HG03442 (cell line): ENCODE results near the gene SHANK1.

Experiments used
- ATAC-seq: cut with Tn5 transposase; IDR thresholded peaks from one replicate; pipeline ENCODE4 v1.9.1; 2021; ENCODE audit warnings: mild to moderate bottlenecking, moderate library complexity; ENCODE audit not compliant: unreplicated experiment

Gene SHANK1

GRCh38 chr19:50713556-50714236, 5.9 kb downstream of the SHANK1 start:
- ATAC-seq: no peak

DNA sequence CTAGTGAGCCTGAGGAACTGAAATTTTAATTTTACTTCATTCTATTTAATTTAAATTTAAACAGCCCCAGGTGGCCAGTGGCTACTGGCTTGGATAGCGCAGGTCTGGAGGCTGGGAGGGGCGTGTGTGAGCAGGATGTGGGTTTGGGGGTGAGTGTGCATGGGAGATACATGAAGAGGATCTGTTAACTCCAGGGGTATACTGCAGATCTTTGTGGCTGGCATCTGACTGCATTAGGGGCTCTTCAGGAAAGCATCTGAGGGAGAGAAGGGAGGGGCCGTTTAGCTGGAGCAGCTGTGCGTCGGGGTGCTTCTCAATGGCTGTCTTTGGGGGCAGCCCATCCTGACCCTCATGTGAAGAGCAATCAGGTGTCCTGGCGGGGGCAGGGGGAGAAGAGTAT, 6.8 kb downstream of the SHANK1 start:
- no peak for ATAC-seq

- no peak for ATAC-seq
Observed at GRCh38 chr19:50711805-50712204, 7.8 kb downstream of the SHANK1 start.

DNA sequence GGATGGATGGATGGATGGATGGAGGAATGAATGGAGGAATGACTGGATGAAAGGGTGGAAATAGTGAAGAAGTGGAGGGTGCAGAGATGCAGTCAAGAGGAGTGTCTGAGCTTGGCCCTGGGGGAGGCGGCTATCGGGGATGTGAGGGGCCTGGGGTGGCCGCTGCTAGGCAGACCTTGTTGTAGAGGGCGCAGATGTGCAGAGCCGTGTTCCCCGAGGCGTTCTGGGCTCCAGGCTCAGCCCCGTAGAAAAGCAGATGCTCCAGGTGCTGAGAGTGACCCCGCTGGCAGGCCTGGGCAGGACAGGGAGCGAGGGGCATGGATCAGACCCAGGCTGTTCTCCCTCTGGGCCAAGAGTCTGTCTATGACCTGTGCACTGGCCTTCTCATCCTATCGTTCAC, 8.4 kb downstream of the SHANK1 start:
- ATAC-seq: no peak

GRCh38 chr19:50710612-50711011, 9.0 kb downstream of the SHANK1 start:
- no peak for ATAC-seq

DNA sequence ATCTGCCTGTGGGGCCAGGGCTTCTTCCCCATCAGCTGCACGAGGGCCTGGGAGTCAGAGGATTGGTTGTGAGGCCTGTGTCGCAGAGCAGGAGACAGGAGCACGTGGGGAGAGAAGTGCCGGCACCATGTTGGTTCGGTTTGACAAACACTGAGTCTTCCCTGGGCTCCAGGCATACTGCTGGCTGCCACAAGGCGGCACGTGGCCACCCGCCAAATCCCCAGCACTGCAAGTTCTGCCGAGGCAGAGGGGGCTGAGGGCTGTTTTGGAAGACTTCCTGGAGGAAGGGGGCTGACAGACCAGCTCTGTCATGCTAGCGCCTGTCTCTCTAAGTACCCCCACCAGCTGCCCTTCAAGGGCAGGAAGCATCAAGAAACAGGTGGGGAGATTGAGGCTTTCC, 9.5 kb downstream of the SHANK1 start:
- ATAC-seq: no peak

DNA sequence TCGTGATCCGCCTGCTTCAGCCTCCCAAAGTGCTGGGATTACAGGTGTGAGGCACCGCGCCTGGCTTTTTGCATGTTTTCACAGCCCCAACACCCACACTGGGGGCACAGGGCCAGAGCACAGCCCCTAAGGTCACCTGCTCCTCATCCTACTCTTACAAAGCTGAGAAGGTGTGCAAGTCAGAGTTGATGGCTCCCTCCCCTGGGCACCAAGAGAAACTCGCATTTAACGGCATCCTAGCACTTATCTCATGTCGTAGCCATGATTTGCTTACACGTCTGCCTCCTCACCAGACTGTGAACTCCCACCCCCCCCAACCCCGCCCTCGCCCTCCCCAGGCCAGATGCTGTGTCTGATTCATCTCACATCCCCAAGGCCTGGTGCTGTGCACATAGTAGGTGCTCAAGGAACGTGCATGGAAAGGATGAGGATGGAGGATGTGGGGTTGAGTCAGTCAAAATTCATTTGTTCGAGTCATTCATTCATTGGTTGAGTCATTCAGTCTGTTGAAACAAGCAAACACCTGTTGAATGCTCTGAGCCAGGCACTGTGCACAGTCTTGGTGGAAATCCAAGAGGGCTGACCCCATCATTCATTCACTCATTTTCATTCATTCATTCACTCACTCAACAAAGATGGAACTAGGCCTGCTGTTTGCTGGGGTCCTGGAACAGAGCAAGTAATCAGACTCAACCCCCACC, 11.3 kb downstream of the SHANK1 start:
- no peak for ATAC-seq

GRCh38 chr19:50706387-50706786, 13.2 kb downstream of the SHANK1 start:
- no peak for ATAC-seq

DNA sequence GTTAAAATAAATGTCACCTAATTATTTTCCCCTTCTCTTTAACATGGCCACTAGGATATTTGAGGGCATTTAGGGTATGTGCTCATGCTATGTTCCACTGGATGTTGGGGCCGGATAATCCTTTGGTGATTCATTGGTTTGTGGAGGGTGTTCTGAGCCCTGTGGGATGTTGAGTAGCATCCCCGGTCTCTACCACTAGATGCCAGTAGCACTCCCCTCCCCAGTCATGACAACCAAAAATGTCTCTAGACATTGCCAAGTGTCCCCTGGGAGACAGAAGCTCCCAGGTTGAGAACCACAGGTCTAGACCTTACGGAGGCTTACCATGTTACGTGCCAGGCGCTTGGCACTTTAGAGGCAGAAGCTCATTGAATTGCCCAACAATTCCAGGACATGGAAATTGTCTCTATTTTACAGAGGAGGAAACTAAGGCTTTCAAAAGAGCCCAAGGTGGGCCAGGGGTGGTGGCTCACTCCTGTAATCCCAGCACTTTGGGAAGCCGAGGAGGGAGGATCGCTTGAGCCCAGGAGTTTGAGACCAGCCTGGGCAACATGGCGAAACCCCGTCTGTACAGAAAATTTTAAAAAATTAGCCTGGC, 14.1 kb downstream of the SHANK1 start:
- no peak for ATAC-seq

DNA sequence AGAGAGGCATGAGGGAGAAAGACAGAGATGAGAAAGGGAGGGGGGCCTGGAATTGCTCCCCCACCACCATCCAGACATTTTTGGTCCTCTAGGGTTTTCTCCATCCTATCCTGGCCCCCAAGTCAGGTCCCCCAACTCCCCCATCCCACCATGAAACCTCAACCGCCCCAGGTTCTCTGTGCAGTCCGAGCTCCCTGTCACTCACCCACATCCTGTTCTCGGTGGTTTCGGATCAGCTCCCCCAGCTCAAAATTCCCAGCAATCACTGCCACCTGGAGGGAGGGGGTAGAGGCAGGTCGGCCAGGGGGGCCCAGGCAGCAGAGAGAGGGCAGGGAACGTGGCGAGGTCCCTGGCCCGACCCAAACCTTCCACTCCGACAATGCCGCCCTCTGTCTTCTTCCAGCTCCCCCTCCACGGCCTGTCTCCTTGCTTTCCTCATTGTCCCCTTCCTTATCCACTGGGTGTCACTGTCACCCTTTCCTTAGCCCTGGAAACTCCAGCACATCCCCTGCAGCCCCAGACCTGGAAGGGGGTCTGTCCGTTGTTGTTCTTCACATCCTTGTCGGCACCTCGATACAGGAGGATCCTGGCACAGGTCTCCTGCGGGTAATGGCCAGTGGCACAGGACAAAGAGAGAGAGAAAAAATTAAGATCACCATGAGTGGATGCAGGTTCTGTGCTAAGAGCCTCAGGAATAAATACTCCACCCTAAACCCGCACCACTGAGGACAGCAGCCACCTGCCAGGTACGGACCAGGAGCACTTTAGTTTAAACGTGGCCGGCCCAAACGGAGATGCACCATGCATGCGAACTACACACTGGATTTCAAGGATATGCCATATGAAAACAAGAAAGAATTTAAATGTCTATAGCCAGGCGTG, 15.4 kb downstream of the SHANK1 start:
- ATAC-seq: no peak

DNA sequence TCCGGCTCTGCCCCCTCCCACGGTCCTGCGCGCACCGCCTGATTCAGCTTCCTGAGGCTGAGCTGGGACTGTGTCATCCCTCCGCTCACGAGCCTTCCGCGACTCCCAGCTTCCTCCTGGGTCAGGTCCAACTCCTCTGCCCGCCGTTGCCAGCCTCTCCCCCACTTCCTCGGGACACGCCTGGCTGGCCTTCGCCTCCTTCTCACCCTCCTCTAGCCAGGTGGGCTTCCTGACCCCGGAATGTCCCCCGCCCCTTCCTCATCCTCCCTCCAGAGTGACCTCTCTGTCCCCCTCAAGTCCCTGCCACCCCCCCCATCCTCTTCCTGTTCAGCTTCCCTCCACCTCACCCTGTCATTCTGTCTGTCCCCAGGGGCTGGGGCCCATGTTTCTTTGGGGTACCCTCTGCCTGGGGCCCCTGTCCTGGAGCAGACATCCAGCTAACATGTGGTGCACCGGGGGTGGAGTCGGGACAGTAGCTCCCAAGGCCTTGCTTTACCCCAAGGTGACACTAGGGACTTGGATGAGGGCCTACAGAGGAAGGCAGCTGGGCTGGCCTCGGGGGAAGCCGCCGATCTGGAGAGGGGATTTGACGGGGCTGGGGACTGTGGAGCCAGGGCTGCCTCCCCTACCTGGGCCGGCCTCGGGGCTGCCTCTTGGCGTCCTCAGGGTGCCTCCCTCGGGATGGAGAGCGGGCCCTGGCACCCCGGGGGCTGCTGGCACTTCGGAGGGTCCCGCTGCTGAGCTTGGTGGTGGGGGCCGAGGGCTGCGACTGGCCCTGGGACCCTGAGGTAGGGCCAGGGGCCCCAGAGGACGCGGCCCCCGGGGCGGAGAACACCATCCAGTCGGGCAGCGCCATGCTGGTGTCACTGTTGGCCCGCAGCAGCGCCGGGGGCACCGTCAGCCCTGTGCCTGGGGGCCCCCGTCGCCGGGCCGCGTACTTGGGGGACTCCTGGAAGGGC, 16.5 kb downstream of the SHANK1 start:
- ATAC-seq: no peak

GRCh38 chr19:50702158-50702870, 17.3 kb downstream of the SHANK1 start:
- ATAC-seq: no peak

- ATAC-seq: no peak
Observed at GRCh38 chr19:50701367-50701985, 18.1 kb downstream of the SHANK1 start.

DNA sequence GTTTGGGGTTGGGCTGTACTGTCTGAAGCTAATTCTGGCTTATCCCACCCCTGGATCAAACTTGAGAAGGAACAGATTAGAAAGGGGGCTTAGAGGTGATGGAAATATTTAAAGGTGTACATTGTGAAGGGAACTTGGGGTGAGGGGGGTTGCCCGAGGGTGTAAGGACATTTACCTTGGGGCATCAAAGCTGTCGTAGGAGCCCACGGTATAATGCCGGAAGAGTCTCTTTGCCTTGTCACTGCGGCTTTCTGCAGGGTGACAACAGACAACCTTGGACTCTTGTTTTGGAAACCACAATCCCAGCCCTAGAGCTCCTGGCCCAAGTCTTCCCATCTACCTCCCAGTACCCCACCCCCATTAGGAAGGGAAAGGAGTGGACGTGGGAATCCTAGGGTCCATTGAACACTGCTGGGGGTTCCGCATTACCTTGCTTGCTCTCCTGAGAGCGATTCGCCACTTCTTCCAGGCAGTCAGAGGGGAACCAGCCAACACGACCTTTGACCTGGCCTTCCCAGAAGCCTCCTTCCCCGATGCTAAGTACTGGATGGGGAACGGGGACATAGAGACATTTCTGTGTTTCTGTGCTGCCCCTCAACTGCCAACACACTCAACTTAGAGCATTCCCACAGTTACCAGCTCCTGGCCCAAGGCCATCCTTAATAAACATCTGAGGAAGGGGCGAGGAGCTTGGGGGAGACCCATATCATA, 22.0 kb downstream of the SHANK1 start:
- no peak for ATAC-seq

GRCh38 chr19:50696094-50696483, 23.5 kb downstream of the SHANK1 start:
- no peak for ATAC-seq

GRCh38 chr19:50695251-50696093, 24.1 kb downstream of the SHANK1 start:
- no peak for ATAC-seq

DNA sequence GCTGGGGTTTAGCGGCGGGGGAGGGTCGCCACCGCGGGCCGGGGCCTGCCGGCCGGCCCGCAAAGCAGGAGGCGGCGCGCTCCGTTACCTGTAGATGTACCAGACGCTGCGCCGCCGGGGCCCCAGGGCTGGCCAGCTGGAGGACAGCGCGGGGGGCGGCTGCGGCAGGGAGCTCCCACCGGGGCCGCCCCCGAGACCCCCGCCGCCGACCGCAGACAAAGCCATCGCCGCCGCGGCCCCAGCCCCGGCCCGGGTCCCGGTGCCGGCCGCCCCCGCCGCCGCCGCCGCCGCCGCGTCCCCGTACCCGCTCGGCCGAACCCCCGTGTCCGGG, 24.8 kb downstream of the SHANK1 start:
- ATAC-seq: no peak
